Bronchial epithelial cell (primary cell): ENCODE results near the gene ATXN2L. TPM values are rescaled to one million over a fixed set of nuclear protein-coding genes. Genes with fewer than 3 reads are reported as not detected.

Experiments
- DNase-seq: peaks from one replicate; pipeline ENCODE4 v3.0.0-alpha.2; 2010; ENCODE audit warnings: low read depth
- FAIRE-seq: peaks from 2 replicates; lab custom pipeline; 2011; peaks lifted over from hg19 to GRCh38; lab: Jason Lieb, UNC
- H3K27me3 ChIP-seq: 2 replicates; pipeline ENCODE4 v1.5.1; 2011; ENCODE audit warnings: low read length; ENCODE audit not compliant: control insufficient read depth, insufficient read depth
- H3K36me3 ChIP-seq: 2 replicates; pipeline ENCODE4 v1.5.1; 2011; ENCODE audit warnings: low read length; ENCODE audit not compliant: control insufficient read depth, insufficient read depth
- H3K4me3 ChIP-seq: 2 replicates; pipeline ENCODE4 v1.5.1; 2011; ENCODE audit warnings: mild to moderate bottlenecking, low read depth, low read length, control low read depth
- total RNA-seq: library from RNA; depleted of rRNA; stranded (reverse); fragments of >200 nt; gene quantifications from 2 replicates; pipeline ENCODE4 v1.2.1, GENCODE V29; 2014
- TF ChIP-seq, protein P1 (sequence below): IDR thresholded peaks from 2 replicates; pipeline ENCODE4 v1.5.1; 2011; ENCODE audit warnings: mild to moderate bottlenecking, moderate library complexity, low read length, control low read depth, inconsistent platforms; ENCODE audit not compliant: insufficient read depth, severe bottlenecking

The ATXN2L gene
- total RNA-seq, 1 donor from 2014 or later, result 27.4 TPM

DNA sequence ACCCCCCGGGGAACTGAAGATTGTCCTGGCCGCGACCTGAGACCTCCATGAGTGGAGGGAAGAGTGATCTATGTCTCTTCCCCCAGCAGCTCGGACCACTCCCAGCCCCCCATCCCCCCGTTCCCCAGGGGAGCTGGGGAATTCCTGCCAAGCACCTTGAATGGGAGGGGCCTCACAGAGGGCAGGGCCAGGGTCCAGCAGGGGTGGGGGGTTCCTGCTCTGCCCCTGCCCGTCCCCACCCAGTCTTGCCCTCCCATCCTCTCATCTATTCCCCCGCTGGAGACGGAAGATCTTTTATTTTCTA lies 13.9 kb downstream of the ATXN2L start:
- FAIRE-seq (no peak), DNase-seq (no peak)
- H3K4me3 ChIP-seq, result no peak overlapping the region
- H3K36me3 ChIP-seq, result peaks cover 36% of the 10 kb centered on the region
- TF ChIP-seq, protein P1, sequence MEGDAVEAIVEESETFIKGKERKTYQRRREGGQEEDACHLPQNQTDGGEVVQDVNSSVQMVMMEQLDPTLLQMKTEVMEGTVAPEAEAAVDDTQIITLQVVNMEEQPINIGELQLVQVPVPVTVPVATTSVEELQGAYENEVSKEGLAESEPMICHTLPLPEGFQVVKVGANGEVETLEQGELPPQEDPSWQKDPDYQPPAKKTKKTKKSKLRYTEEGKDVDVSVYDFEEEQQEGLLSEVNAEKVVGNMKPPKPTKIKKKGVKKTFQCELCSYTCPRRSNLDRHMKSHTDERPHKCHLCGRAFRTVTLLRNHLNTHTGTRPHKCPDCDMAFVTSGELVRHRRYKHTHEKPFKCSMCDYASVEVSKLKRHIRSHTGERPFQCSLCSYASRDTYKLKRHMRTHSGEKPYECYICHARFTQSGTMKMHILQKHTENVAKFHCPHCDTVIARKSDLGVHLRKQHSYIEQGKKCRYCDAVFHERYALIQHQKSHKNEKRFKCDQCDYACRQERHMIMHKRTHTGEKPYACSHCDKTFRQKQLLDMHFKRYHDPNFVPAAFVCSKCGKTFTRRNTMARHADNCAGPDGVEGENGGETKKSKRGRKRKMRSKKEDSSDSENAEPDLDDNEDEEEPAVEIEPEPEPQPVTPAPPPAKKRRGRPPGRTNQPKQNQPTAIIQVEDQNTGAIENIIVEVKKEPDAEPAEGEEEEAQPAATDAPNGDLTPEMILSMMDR, result no peak
- no peaks in the 10 kb centered on the region for H3K27me3 ChIP-seq

DNA sequence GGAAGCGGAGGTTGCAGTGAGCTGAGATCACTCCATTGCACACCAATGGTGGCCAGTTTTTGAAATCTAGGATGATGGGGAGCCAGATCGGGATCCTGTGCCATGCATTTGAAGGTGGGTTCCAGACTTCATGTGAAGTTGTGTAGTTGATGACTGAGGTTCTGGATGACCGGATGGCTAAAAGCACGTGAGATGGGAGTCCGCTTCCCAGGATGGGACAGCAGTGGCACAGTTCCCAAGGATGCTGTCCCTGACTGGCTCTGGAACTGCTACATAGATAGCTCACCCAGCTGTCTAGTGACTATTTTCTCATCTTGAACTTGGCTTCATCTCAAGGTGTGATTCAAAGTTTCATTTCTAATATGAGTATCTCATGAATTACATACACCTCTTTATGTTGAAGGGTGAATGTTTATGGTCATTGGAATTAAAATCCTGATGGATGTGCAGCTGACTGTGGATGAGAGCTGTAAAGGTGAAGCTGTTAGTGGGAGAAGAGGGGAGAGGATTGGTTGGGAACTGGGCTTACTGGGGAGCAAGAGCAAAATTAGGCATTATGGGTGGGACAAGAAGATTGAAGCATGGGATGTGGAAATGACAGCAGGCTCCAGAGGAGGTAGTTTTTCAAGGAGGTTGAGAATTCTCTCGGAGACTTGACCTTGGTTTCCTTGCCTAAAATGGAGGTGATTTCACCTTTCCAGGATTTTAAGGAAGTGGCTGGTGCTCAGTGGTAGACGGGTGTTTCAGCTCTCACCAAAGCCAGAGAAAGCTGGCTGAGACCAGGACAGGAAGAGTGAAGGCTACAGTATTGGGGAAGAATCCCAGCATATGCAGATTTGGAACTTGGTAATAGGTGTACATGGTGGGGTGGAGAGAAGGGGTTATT lies 15.1 kb downstream of the ATXN2L start:
- no peak for DNase-seq
- no peak overlapping the region for H3K4me3 ChIP-seq
- TF ChIP-seq, protein P1, result no peak
- no peaks in the 10 kb centered on the region for H3K27me3 ChIP-seq
- no peak for FAIRE-seq
- peaks cover 33% of the 10 kb centered on the region for H3K36me3 ChIP-seq

DNA sequence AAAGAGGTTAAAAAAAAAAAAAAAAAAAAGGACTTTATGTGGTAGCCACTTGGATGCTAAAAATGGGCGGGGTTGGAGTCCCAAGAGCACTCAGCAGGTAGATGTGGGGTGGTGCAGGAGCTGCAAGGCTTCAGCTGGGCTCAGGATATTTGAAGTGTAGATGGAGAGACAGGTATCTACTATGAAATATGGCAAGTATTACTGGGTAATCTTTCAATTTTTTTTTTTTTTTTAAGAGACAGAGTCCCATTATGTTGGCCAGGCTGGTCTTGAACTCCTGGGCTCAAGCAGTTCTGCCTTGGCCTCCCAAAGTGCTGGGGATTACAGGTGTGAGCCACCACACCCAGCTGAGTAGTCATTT lies 15.7 kb downstream of the ATXN2L start:
- Histone ChIP-seq H3K27me3 (no peaks in the 10 kb centered on the region), H3K4me3 (no peak overlapping the region), H3K36me3 (peaks cover 32% of the 10 kb centered on the region)
- TF ChIP-seq, protein P1, result no peak
- FAIRE-seq, result no peak
- no peak for DNase-seq

DNA sequence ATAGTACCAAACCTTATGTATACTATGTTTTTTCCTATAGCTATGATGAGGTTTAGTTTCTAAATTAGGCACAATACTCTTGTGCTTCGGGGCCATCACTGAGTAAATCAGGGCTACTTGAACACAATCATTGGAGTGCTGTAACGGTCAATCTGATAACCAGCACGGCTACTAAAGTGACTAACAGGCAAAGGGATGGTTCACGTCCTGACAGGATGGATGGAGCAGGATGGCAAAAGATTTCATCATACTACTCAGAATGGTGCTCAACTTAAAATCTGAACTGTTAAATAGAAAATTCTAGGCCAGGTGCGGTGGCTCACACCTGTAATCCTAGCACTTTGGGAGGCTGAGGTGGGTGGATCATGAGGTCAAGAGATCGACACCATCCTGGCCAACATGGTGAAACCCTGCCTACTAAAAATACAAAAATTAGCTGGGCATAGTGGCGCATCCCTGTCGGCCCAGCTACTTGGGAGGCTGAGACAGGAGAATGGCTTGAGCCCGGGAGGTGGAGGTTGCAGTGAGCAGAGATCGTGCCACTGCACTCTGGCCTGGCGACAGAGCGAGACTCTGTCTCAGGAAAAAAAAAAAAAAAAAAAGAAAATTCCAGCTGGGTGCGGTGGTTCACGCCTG lies 16.3 kb downstream of the ATXN2L start:
- TF ChIP-seq, protein P1, result no peak
- DNase-seq, result no peak
- no peaks in the 10 kb centered on the region for H3K27me3 ChIP-seq
- FAIRE-seq, result no peak
- no peak overlapping the region for H3K4me3 ChIP-seq
- peaks cover 33% of the 10 kb centered on the region for H3K36me3 ChIP-seq

DNA sequence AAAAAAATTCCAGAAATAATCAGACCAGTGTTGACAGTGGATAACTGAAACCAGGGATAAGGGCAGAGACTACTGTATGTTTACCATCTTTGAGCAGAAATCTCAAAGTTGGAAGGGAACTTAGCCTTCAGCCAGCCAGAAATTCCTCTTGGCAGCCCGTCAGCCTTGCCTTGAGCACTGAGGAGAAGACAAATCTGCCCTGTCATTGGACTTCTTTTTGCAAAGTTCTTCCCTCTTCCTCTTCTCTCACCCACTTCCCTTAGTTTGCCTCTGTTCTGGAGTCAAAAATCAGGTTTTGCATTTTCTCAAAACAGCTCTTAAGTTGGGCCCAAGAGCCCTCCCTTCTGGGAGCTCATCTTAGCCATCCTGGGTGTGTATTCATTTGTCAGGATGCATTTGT lies 17.1 kb downstream of the ATXN2L start:
- no peak for FAIRE-seq
- peaks cover 34% of the 10 kb centered on the region for H3K36me3 ChIP-seq
- no peak for DNase-seq
- TF ChIP-seq, protein P1, result no peak
- no peaks in the 10 kb centered on the region for H3K27me3 ChIP-seq
- no peak overlapping the region for H3K4me3 ChIP-seq

DNA sequence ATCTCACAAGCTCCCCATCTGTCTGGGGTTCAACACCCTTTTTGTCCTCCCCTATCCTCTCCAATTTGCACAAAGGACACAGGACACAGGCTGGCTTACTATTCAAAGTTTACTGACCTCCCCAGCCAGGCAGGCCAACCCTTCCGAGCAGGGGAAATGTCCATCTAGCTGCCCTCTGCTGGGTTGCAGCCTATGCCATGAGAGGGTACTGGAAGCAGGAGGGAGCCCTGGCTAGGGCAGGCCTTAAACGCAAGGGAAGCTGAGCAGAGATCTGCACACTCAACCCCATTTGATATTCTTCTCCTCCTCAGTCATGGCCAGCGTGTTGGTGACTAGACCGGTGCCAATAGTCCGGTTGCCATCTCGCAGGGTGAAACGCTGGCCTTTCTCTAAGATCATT lies 19.9 kb downstream of the ATXN2L start:
- FAIRE-seq, result no peak
- Histone ChIP-seq H3K4me3 (no peak overlapping the region), H3K36me3 (peaks cover 23% of the 10 kb centered on the region), H3K27me3 (no peaks in the 10 kb centered on the region)
- TF ChIP-seq, protein P1, result no peak
- no peak for DNase-seq
